HepG2 (cell line): Measurements from ENCODE around the gene NUDT3. TPM values are rescaled to one million over a fixed set of nuclear protein-coding genes. Genes with fewer than 3 reads are reported as not detected.

Experiments used
- ATAC-seq: fragments of 200-7000 bp; cut with Tn5 transposase; 3 replicates; pipeline ENCODE4 v1.9.1; 2020; ENCODE audit warnings: mild to moderate bottlenecking, moderate library complexity
- BruUV-seq: library from RNA; stranded (reverse); fragments of 400-500 nt; replicated peaks from 2 replicates; lab custom pipeline; 2021; lab: Mats Ljungman, UMichigan
- CTCF ChIA-PET: fragments of 300-600 bp; formaldehyde crosslinking; extraction: SDS; loops from one replicate; lab custom pipeline; 2021; ENCODE audit warnings: low total read pairs, inconsistent platforms, low intra/inter-chr PET ratio; lab: Yijun Ruan, JAX
- POLR2A ChIA-PET: fragments of 350-600 bp; sonication (Branson Sonifier 250); formaldehyde crosslinking; loops from one replicate; lab custom pipeline; 2020; ENCODE audit warnings: antibody characterized with exemption, inconsistent platforms; lab: Yijun Ruan, JAX
- DNase-seq: peaks from one replicate; pipeline ENCODE4 v3.0.0-alpha.2; 2015; ENCODE audit warnings: low spot score
- FAIRE-seq: peaks from 3 replicates; lab custom pipeline; 2011; peaks lifted over from hg19 to GRCh38; lab: Jason Lieb, UNC
- H2AFZ ChIP-seq: one replicate; pipeline ENCODE4 v1.6.1; 2011; ENCODE audit warnings: low read length, inconsistent platforms
- H3K27ac ChIP-seq: fragments of 300-600 bp; 3 replicates; pipeline ENCODE4 v1.8.0; 2011; ENCODE audit warnings: mixed run types, mild to moderate bottlenecking, mixed read lengths, low read length, inconsistent platforms; ENCODE audit not compliant: insufficient read depth; ENCODE audit errors: extremely low read length
- H3K27me3 ChIP-seq, 2 experiments: fragments of 200-600 bp in 1 of 2; 2 replicates in 1 of 2; 3 replicates in 1 of 2; pipeline versions ENCODE4 v1.6.0 to v1.8.0; 2011; ENCODE audit warnings: low read length in 2 of 2, mild to moderate bottlenecking in 2 of 2, moderate library complexity in 2 of 2, inconsistent platforms in 1 of 2; ENCODE audit not compliant: insufficient read depth in 2 of 2, control insufficient read depth in 1 of 2
- H3K36me3 ChIP-seq, 2 experiments: fragments of 200-600 bp in 1 of 2; replicated peaks in 1 of 2; 2 replicates in 1 of 2; 3 replicates in 1 of 2; pipeline versions ENCODE4 v1.5.1 to v1.8.0; 2011; ENCODE audit warnings: low read length in 2 of 2, inconsistent platforms in 1 of 2; ENCODE audit not compliant: insufficient read depth in 2 of 2, control insufficient read depth in 1 of 2
- H3K4me1 ChIP-seq: 2 replicates; pipeline ENCODE4 v1.5.1; 2012; ENCODE audit warnings: low read length, inconsistent platforms; ENCODE audit not compliant: insufficient read depth
- H3K4me2 ChIP-seq: 2 replicates; pipeline ENCODE4 v1.6.0; 2011; ENCODE audit warnings: low read depth, low read length, inconsistent platforms
- H3K4me3 ChIP-seq, 3 experiments: fragments of 200-600 bp in 1 of 3; sonication (generic), shearing (Covaris generic) in 1 of 3; replicated peaks in 1 of 3; 2 replicates each; pipeline ENCODE4 v1.5.1; 2011 to 2016; ENCODE audit warnings: low read length in 3 of 3, inconsistent platforms in 2 of 3, low read depth in 2 of 3, mild to moderate bottlenecking in 2 of 3, control low read depth in 1 of 3, mixed read lengths in 1 of 3; ENCODE audit not compliant: insufficient read depth in 1 of 3
- H3K79me2 ChIP-seq: one replicate; pipeline ENCODE4 v1.6.1; 2011; ENCODE audit warnings: low read length, inconsistent platforms; ENCODE audit not compliant: insufficient read depth
- H3K9ac ChIP-seq: 2 replicates; pipeline ENCODE4 v1.6.0; 2011; ENCODE audit warnings: mild to moderate bottlenecking, low read depth, low read length, inconsistent platforms; ENCODE audit not compliant: insufficient read depth
- H3K9me3 ChIP-seq: 2 replicates; pipeline ENCODE4 v1.5.1; 2012; ENCODE audit warnings: mild to moderate bottlenecking, low read length
- H4K20me1 ChIP-seq: 2 replicates; pipeline ENCODE4 v1.6.0; 2011; ENCODE audit warnings: inconsistent platforms, mild to moderate bottlenecking, low read length, moderate library complexity; ENCODE audit not compliant: insufficient read depth
- BORCS8-MEF2B ChIP-seq: sonication (generic); formaldehyde crosslinking; IDR thresholded peaks from 2 replicates; pipeline ENCODE4 v1.8.0; 2022; ENCODE audit warnings: mild to moderate bottlenecking, missing genetic modification reagents
- CCDC6 ChIP-seq: sonication (generic); formaldehyde crosslinking; IDR thresholded peaks from 2 replicates; pipeline ENCODE4 v1.8.1; 2022; ENCODE audit warnings: mild to moderate bottlenecking, missing genetic modification reagents, moderate library complexity
- CEBPG ChIP-seq: IDR thresholded peaks from 2 replicates; pipeline ENCODE4 v1.6.1; 2016
- HMGXB3 ChIP-seq: sonication (generic); formaldehyde crosslinking; IDR thresholded peaks from 2 replicates; pipeline ENCODE4 v1.4.0; 2020; ENCODE audit warnings: missing genetic modification reagents, borderline replicate concordance
- KLF16 ChIP-seq, 2 experiments: sonication (generic) in 1 of 2; formaldehyde crosslinking in 1 of 2; IDR thresholded peaks; 2 replicates each; pipeline versions ENCODE4 v1.6.1 to v1.8.0; 2016 to 2023; ENCODE audit warnings: missing genetic modification reagents in 2 of 2, missing compliant biosample characterization in 1 of 2
- MNT ChIP-seq: fragments of 450-650 bp; IDR thresholded peaks from 2 replicates; pipeline ENCODE4 v1.6.1; 2016
- NFKB2 ChIP-seq: sonication (generic); formaldehyde crosslinking; IDR thresholded peaks from 2 replicates; pipeline ENCODE4 v1.4.0; 2020; ENCODE audit warnings: missing genetic modification reagents, borderline replicate concordance
- SOX6 ChIP-seq, 2 experiments: fragments of 450-650 bp in 1 of 2; sonication (generic) in 1 of 2; formaldehyde crosslinking in 1 of 2; IDR thresholded peaks; 2 replicates each; pipeline versions ENCODE4 v1.4.0 to v1.6.1; 2017 to 2020; ENCODE audit warnings: antibody characterized with exemption in 1 of 2, mild to moderate bottlenecking in 1 of 2, missing genetic modification reagents in 1 of 2
- TOE1 ChIP-seq: sonication (generic); formaldehyde crosslinking; IDR thresholded peaks from 2 replicates; pipeline ENCODE4 v1.4.0; 2020; ENCODE audit warnings: mild to moderate bottlenecking, missing genetic modification reagents
- ZBTB34 ChIP-seq: sonication (generic); formaldehyde crosslinking; IDR thresholded peaks from 2 replicates; pipeline ENCODE4 v1.8.0; 2022; ENCODE audit warnings: mild to moderate bottlenecking, missing genetic modification reagents
- ZFP36 ChIP-seq: fragments of 150-350 bp; IDR thresholded peaks from 2 replicates; pipeline ENCODE4 v1.6.1; 2018; ENCODE audit warnings: borderline replicate concordance, low read length, low read depth; ENCODE audit not compliant: partially characterized antibody
- ZFP62 ChIP-seq: sonication (generic); formaldehyde crosslinking; IDR thresholded peaks from 2 replicates; pipeline ENCODE4 v1.4.0; 2020; ENCODE audit warnings: missing genetic modification reagents
- ZNF503 ChIP-seq: sonication (generic); formaldehyde crosslinking; IDR thresholded peaks from 2 replicates; pipeline ENCODE4 v1.4.0; 2020; ENCODE audit warnings: missing genetic modification reagents
- ZNF777 ChIP-seq: sonication (generic); formaldehyde crosslinking; IDR thresholded peaks from 2 replicates; pipeline ENCODE4 v1.4.0; 2020; ENCODE audit warnings: missing genetic modification reagents
- ZNF784 ChIP-seq: sonication (generic); formaldehyde crosslinking; IDR thresholded peaks from 2 replicates; pipeline ENCODE4 v1.5.1; 2020; ENCODE audit warnings: missing genetic modification reagents, mild to moderate bottlenecking, borderline replicate concordance
- WGBS: methylation state at CpG from one replicate; pipeline ENCODE4 v1.1.6; 2017; ENCODE audit warnings: low lambda C conversion rate; 5-methylcytosine and 5-hydroxymethylcytosine counted together
- in situ Hi-C: cut with HindIII; loops from 2 replicates; pipeline ENCODE4 v1.10.0; 2017; ENCODE audit warnings: low pct_unique_long_range_greater_than_20kb; ENCODE audit not compliant: extremely low pct_ligation_motif_present
- intact Hi-C: fragments of 100-400 bp; cut with micrococcal nuclease; formaldehyde crosslinking; loops from one replicate; pipeline ENCODE4 v1.10.0; 2022; ENCODE audit not compliant: unreplicated experiment
- polyA plus RNA-seq, 8 experiments: library from polyadenylated mRNA; depleted of rRNA in 3 of 8; stranded (reverse) in 7 of 8; unstranded in 1 of 8; fragments of >200 nt; fragmentation: Illumina TruSeq in 4 of 8; extraction: Trizol in 4 of 8; gene quantifications; 2 replicates each; pipeline versions ENCODE4 v1.2.1 to v1.2.3, GENCODE V29; 2011 to 2016; ENCODE audit warnings: low read depth in 4 of 8, missing spikeins in 1 of 8, mixed read lengths in 1 of 8; ENCODE audit not compliant: insufficient read depth in 1 of 8
- total RNA-seq, 5 experiments: library from RNA; depleted of rRNA; stranded (reverse); fragments of >200 nt; fragmentation: Illumina TruSeq; extraction: Trizol; gene quantifications; 2 replicates each; pipeline ENCODE4 v1.2.3, GENCODE V29; 2016; ENCODE audit warnings: low read depth in 1 of 5

Gene NUDT3
- total and polyA plus RNA-seq, 2 of the 13 experiments (the other 11 are each of a cell fraction or from before 2014, with no cell fraction given) = 20.2 to 20.6 TPM

GRCh38 chr6:34315780-34316179 is 76.7 kb downstream of the NUDT3 start:
- H3K36me3 ChIP-seq = peaks cover 0 to 7% of the 10 kb centered on the region in 2 experiments; a peak in 2 of 5 replicates
- no peak overlapping the region for H3K4me2 ChIP-seq
- no peak overlapping the region for H3K9ac ChIP-seq
- in situ Hi-C loops = no loop called here
- ATAC-seq (no peak), FAIRE-seq (no peak), DNase-seq (no peak)
- 95% methylated on average over 6 of the region's 6 CpGs for WGBS
- BruUV-seq = no TSS peak
- H3K4me3 ChIP-seq = no peak overlapping the region
- peaks cover 14% of the 10 kb centered on the region for H3K79me2 ChIP-seq
- H3K27me3 ChIP-seq = no peaks in the 10 kb centered on the region
- intact Hi-C loops = no loop called here
- no peaks in the 10 kb centered on the region for H3K9me3 ChIP-seq
- H3K27ac ChIP-seq = no peak overlapping the region
- POLR2A ChIA-PET = no interaction called here
- H4K20me1 ChIP-seq = no peaks in the 10 kb centered on the region
- H2AFZ ChIP-seq = no peak overlapping the region
- CTCF ChIA-PET = no interaction called here
- peaks cover 13% of the 10 kb centered on the region for H3K4me1 ChIP-seq
- no peak for TF ChIP-seq SOX6 (IDR thresholded peaks at IDR 0.05)
- no peak for TF ChIP-seq SOX6 (CRISPR knock-in tag; IDR thresholded peaks at IDR 0.05)
- no peak for TF ChIP-seq ZFP62 (CRISPR knock-in tag)
- no peak for TF ChIP-seq MNT
- no peak for TF ChIP-seq ZBTB34 (CRISPR knock-in tag)
- no peak for TF ChIP-seq BORCS8-MEF2B (CRISPR knock-in tag)
- no peak for TF ChIP-seq NFKB2 (CRISPR knock-in tag)
- no peak for TF ChIP-seq KLF16 (CRISPR knock-in tag; IDR thresholded peaks at IDR 0.05)
- no peak for TF ChIP-seq ZNF503 (CRISPR knock-in tag)
- TF ChIP-seq HMGXB3 (CRISPR knock-in tag) = no peak
- TF ChIP-seq CEBPG (CRISPR knock-in tag) = no peak
- no peak for TF ChIP-seq TOE1 (CRISPR knock-in tag)
- no peak for TF ChIP-seq ZFP36
- TF ChIP-seq CCDC6 (CRISPR knock-in tag) = no peak
- TF ChIP-seq ZNF784 (CRISPR knock-in tag) = no peak
- TF ChIP-seq ZNF777 (CRISPR knock-in tag) = no peak
